AG10803 (cell line): Measurements from ENCODE around the gene CDK9.

Source experiments
- DNase-seq: peaks from one replicate; pipeline ENCODE4 v3.0.0; 2010; ENCODE audit warnings: low read depth
- H3K4me3 ChIP-seq: 2 replicates; pipeline ENCODE4 v1.5.1; 2011; ENCODE audit warnings: mild to moderate bottlenecking, low read length, control low read depth
- CTCF ChIP-seq: conservative IDR thresholded peaks from 2 replicates; pipeline ENCODE4 v1.5.1; 2011; ENCODE audit warnings: mild to moderate bottlenecking, low read length, control low read depth, inconsistent platforms

The CDK9 gene

DNA sequence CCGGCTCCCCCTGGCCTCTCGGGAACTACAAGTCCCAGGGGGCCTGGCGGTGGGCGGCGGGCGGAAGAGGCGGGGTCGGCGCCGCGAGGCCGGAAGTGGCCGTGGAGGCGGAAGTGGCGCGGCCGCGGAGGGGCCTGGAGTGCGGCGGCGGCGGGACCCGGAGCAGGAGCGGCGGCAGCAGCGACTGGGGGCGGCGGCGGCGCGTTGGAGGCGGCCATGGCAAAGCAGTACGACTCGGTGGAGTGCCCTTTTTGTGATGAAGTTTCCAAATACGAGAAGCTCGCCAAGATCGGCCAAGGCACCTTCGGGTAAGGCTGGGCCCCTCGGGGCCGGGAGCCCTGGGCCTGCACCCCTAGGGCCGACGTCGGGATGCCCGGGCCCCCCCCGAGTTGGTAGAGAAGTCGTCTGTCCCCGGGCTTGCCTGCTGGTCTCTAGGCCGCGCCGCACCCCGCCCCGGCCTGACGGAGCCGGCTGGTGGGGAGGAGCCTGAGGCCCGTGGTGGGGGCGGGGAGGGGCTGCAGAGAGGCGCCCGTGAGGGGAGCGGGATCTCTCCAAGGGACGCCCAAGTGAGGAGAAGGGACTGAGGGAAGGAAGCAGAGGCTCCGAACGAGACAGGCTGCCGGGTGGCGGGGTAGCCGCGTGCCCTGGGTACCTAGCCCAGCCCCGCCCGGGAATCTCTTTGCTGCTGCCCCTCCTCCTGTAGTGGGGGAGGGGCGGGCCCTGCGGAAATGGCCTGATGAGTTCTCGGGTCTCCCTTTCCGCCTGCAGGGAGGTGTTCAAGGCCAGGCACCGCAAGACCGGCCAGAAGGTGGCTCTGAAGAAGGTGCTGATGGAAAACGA is at the start of gene CDK9:
CDK9 (plus strand) TSS at position 102 of the 840 bp plus-strand sequence; CDS start at position 217, 115 bp downstream.
- peak within 1 kb of the TSS; percentile 89 for H3K4me3 ChIP-seq
- no peak for TF ChIP-seq CTCF
- peak; percentile 88 for DNase-seq

DNA sequence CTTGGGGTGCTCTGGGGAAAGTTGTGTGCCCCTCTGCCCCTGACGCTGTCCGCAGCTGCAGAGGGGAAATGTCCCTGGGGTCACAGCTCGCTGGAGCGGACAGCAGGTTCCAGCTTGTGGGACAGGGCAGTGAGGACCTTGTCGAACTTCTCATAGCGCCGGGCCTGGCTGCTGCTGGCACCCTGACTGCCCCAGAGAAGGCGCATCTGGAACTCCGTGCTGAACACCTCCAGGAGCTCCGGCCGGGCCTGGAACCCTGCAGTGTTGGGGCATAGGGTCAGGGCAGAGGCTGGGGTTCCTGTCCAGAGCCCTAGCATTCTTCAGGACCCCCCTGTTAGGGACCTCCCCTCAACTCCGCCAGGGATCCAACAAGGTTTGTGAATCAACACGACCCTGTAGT is 47.2 kb upstream of the CDK9 start:
- no peak for DNase-seq
- no peak overlapping the region for H3K4me3 ChIP-seq

GRCh38 chr9:127739614-127740330 is 46.1 kb upstream of the CDK9 start:
- peak; percentile 17 for DNase-seq
- no peak for TF ChIP-seq CTCF
- H3K4me3 ChIP-seq: no peak overlapping the region

More for the DNA sequence above, 47.2 kb upstream of the CDK9 start:
- TF ChIP-seq CTCF: no peak

GRCh38 chr9:127741831-127742434 is 43.9 kb upstream of the CDK9 start:
- H3K4me3 ChIP-seq: peak overlapping the region; percentile 44
- DNase-seq: peak; percentile 51
- TF ChIP-seq CTCF: no peak

GRCh38 chr9:127742435-127743088 is 43.3 kb upstream of the CDK9 start:
- peak overlapping the region; percentile 44 for H3K4me3 ChIP-seq
- DNase-seq: peak; percentile 67
- no peak for TF ChIP-seq CTCF

GRCh38 chr9:127744398-127745110 is 41.3 kb upstream of the CDK9 start:
- no peak for DNase-seq
- TF ChIP-seq CTCF: no peak
- H3K4me3 ChIP-seq: no peak overlapping the region
